ENCODE data around the gene ARL15. TPM values are rescaled to one million over a fixed set of nuclear protein-coding genes. Genes with fewer than 3 reads are reported as not detected.

Gene ARL15
- total and polyA plus RNA-seq, 2 of the 4 experiments (the other 2 are of a cell fraction), result 7.3 to 19.2 TPM

GRCh38 chr5:54337523-54337922, 27.1 kb upstream of the ARL15 start:
- Histone ChIP-seq H2BK15ac (ENCODE audit: low read depth, low read length) (no peak overlapping the region), H3K36me3 (ENCODE audit: control insufficient read depth, insufficient read depth, low read length) (no peaks in the 10 kb centered on the region), H3K4me1 (ENCODE audit: control insufficient read depth, insufficient read depth, low read length) (no peaks in the 10 kb centered on the region), H2BK20ac (ENCODE audit: low read depth, low read length) (no peak overlapping the region), H2BK120ac (ENCODE audit: low read depth, low read length) (no peak overlapping the region), H3K9me3 (ENCODE audit: control insufficient read depth, insufficient read depth, low read length) (peaks cover 2% of the 10 kb centered on the region; the same call in 1 of the 2 replicates), H3K4ac (ENCODE audit: low read depth, low read length) (no peak overlapping the region), H3K56ac (ENCODE audit: extremely low read depth, insufficient read depth, low read length) (no peak overlapping the region), H3K23ac (ENCODE audit: low read depth, low read length) (no peak overlapping the region), H2BK5ac (ENCODE audit: low read depth, low read length, poor library complexity, severe bottlenecking) (no peak overlapping the region), H4K8ac (ENCODE audit: low read depth in 2 of 2, low read length in 2 of 2) (no peak overlapping the region), H3K9ac (ENCODE audit: low read depth, low read length) (no peak overlapping the region), H3K9me1 (ENCODE audit: insufficient read depth, low read length) (0 out of 2 replicates have a peak, but pooled peaks cover 4% of the 10 kb centered on the region), H3K4me2 (ENCODE audit: low read depth, low read length) (no peak overlapping the region), H3K14ac (replicated peaks; ENCODE audit: low read depth, low read length) (no peak overlapping the region), H2AK5ac (ENCODE audit: low read depth, low read length) (no peak overlapping the region), H2AFZ (replicated peaks; ENCODE audit: low read length, poor library complexity) (no peak overlapping the region), H3K27me3 (ENCODE audit: control insufficient read depth, insufficient read depth, low read length) (peaks cover 2% of the 10 kb centered on the region; the same call in 1 of the 2 replicates), H3K18ac (ENCODE audit: low read depth, low read length) (no peak overlapping the region), H3K4me3 (ENCODE audit: insufficient read depth, low read depth, low read length) (no peak overlapping the region), H2AK9ac (replicated peaks; ENCODE audit: low read depth, low read length, poor library complexity) (no peak overlapping the region), H3K27ac (ENCODE audit: insufficient read depth, low read length) (no peak overlapping the region), H4K91ac (ENCODE audit: insufficient read depth, low read depth, low read length) (no peak overlapping the region), H3K79me1 (ENCODE audit: low read depth in 1 of 2, low read length in 2 of 2) (no peaks in the 10 kb centered on the region), H4K5ac (ENCODE audit: low read depth, low read length) (no peak overlapping the region), H4K20me1 (ENCODE audit: insufficient read depth, low read length) (no peaks in the 10 kb centered on the region)
- no peak for TF ChIP-seq BHLHE40 (IDR thresholded peaks at IDR 0.05; ENCODE audit: low read depth, low read length)
- TF ChIP-seq CEBPB (IDR thresholded peaks at IDR 0.05; ENCODE audit: low read depth, low read length), result no peak
- TF ChIP-seq FOS (IDR thresholded peaks at IDR 0.05; ENCODE audit: low read depth, low read length), result no peak
- TF ChIP-seq RFX5 (IDR thresholded peaks at IDR 0.05; ENCODE audit: low read depth, low read length), result no peak
- no peak for TF ChIP-seq CHD1 (IDR thresholded peaks at IDR 0.05; ENCODE audit: low read depth, low read length)
- no peak for TF ChIP-seq RCOR1 (IDR thresholded peaks at IDR 0.05; ENCODE audit: insufficient replicate concordance, low read length)
- TF ChIP-seq MAFK (IDR thresholded peaks at IDR 0.05; ENCODE audit: low read depth, low read length), result no peak
- no peak for TF ChIP-seq POLR2A (IDR thresholded peaks at IDR 0.05; ENCODE audit: low read depth, low read length)
- no peak for TF ChIP-seq USF2 (IDR thresholded peaks at IDR 0.05; ENCODE audit: low read depth, low read length)
- TF ChIP-seq ELK1 (IDR thresholded peaks at IDR 0.05; ENCODE audit: borderline replicate concordance, low read depth, low read length), result no peak
- no peak for TF ChIP-seq NFE2L2 (IDR thresholded peaks at IDR 0.05; ENCODE audit: low read depth, low read length)
- TF ChIP-seq MAZ (IDR thresholded peaks at IDR 0.05; ENCODE audit: borderline replicate concordance, low read depth, low read length), result no peak
- in situ Hi-C loops (cut with MboI; ENCODE audit: low sequenced_read_pairs) (no loop called here), dilution Hi-C loops (cut with HindIII; ENCODE audit: low sequenced_read_pairs, unreplicated experiment) (no loop called here), intact Hi-C loops (cut with micrococcal nuclease) (no loop called here)
- ChIA-PET POLR2A (ENCODE audit: unreplicated experiment) (no interaction called here), CTCF (no interaction called here)
- DNase-seq (no peak), ATAC-seq (ENCODE audit: low read depth) (no peak)
- WGBS, 2 experiments (ENCODE audit: extremely low coverage in 2 of 2, insufficient read length in 1 of 2), result no CpG with 5 or more reads among the region's 4 CpGs
- no TSS peak for BruUV-seq (replicated peaks)
